DMS153 (cell line): ENCODE results near the gene SMTNL2.
A peak's percentile ranks its signal among the peaks of the same experiment; 100 is the strongest.
"Not testable (repeated sequence)": the region's sequence is repeated elsewhere in the genome, so short reads cannot be mapped to it uniquely, and the experiment has no call there.

Source experiments
- DNase-seq: peaks from one replicate; lab custom pipeline; 2025; lab: John Stamatoyannopoulos, UW

SMTNL2 gene

GRCh38 chr17:4560421-4560820 is 23.9 kb upstream of the SMTNL2 start, which contains the start of gene GGT6:
GGT6 (minus strand) TSS chr17:4560577; CDS start chr17:4560521, 56 bp downstream.
- DNase-seq: no peak

- no peak for DNase-seq
These were observed 23.5 kb upstream of the SMTNL2 start for GRCh38 chr17:4560837-4561256.

- DNase-seq: no peak
These were observed 22.0 kb upstream of the SMTNL2 start for GRCh38 chr17:4562015-4562969.

- peak; percentile 9 for DNase-seq
These were observed 18.9 kb upstream of the SMTNL2 start for GRCh38 chr17:4565209-4566141.

GRCh38 chr17:4566785-4567184 is 17.5 kb upstream of the SMTNL2 start:
- no peak for DNase-seq

GRCh38 chr17:4569591-4569990 is 14.7 kb upstream of the SMTNL2 start:
- DNase-seq: no peak

GRCh38 chr17:4572131-4572530 is 12.2 kb upstream of the SMTNL2 start:
- no peak for DNase-seq

- no peak for DNase-seq
These were observed 11.2 kb upstream of the SMTNL2 start for GRCh38 chr17:4573115-4573514.

- DNase-seq: no peak
These were observed 10.7 kb upstream of the SMTNL2 start for GRCh38 chr17:4573669-4574068.

- no peak for DNase-seq
These were observed 9.8 kb upstream of the SMTNL2 start for GRCh38 chr17:4574448-4575045.

- no peak for DNase-seq
These were observed 8.2 kb upstream of the SMTNL2 start for GRCh38 chr17:4576161-4576558.

- DNase-seq: no peak
These were observed 7.5 kb upstream of the SMTNL2 start for GRCh38 chr17:4576729-4577322.

- no peak for DNase-seq
These were observed 6.8 kb upstream of the SMTNL2 start for GRCh38 chr17:4577386-4577993.

- DNase-seq: not testable (repeated sequence)
These were observed 6.0 kb upstream of the SMTNL2 start for GRCh38 chr17:4578349-4578748.

- DNase-seq: no peak
These were observed 4.7 kb upstream of the SMTNL2 start for GRCh38 chr17:4579678-4580077.

GRCh38 chr17:4580291-4580690 is 4.0 kb upstream of the SMTNL2 start:
- no peak for DNase-seq

GRCh38 chr17:4582101-4582501 is 2.2 kb upstream of the SMTNL2 start:
- no peak for DNase-seq

GRCh38 chr17:4582691-4583090 is 1.6 kb upstream of the SMTNL2 start:
- no peak for DNase-seq

- DNase-seq: no peak
These were observed 1.1 kb upstream of the SMTNL2 start for GRCh38 chr17:4583206-4583605.

- DNase-seq: no peak
These were observed 588 bp upstream of the SMTNL2 start for GRCh38 chr17:4583782-4584100.

- DNase-seq: no peak
These were observed 748 bp downstream of the SMTNL2 start for GRCh38 chr17:4584917-4585637.
